Activated CD4-positive, alpha-beta T cell treated with anti-CD3 and anti-CD28 coated beads for 1 hour (primary cell): ENCODE measurements around the gene ARMH1.

Experiments used
- DNase-seq: peaks from one replicate; pipeline ENCODE4 v3.0.0-alpha.2; 2020

Gene ARMH1

GRCh38 chr1:44672254-44672955 lies 2.1 kb upstream of the ARMH1 start:
- DNase-seq = no peak

DNA sequence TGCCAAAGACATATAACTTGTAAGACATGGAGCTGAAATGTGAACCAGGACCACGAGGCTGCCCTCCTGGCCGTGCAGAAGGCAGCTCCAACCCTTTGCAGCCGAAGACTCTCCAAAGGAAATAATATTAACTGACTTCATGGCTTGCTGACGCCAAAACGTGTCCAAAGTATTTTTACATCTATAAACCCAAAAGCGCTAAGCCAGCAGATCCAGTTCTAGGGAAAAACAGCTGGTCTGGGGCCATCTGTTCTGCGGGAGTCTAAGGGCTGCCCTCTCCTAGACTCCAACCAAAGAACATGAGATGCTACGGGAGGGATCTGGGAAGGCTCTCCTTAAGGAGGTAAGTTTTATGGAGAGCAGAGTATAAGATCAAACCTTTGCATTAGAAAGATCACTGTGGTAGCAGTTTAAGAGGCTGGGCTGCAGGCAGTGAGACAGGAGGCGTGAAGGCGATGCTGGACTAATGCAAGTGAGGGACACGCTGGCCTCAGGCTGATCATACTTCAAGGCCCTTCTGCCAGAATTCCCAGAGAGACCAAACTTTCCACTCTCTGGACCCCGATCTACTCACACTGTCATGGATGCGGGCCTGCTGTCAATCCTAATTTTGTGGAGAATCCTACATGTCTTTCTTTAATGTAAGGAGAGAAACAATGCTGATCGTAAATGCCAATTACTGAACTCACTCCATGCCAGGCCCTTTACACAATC lies 1.4 kb upstream of the ARMH1 start:
- DNase-seq = no peak

DNA sequence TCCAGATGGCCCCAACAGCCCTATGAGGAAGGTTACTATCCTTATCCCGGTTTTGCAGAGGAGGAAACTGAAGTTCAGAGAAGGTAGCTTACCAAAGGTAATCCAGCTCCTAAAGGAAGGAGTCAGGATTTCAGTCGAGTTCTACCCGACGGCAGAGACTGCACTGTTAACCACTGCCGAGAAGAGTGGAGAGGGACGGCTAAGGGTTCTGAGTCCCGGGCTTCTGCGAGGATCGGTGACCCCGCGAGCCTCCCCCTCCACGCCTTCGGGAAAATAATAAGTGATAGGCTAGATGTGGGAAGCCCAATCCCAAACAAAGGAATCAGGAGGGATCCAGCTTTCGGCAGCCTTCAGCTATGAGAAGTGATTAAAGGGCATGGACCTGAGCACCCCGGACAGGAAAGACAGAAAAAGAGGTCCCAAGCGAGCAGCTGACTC lies 820 bp upstream of the ARMH1 start:
- DNase-seq = no peak

- DNase-seq = no peak
These were observed 672 bp downstream of the ARMH1 start for GRCh38 chr1:44675186-44675585.

DNA sequence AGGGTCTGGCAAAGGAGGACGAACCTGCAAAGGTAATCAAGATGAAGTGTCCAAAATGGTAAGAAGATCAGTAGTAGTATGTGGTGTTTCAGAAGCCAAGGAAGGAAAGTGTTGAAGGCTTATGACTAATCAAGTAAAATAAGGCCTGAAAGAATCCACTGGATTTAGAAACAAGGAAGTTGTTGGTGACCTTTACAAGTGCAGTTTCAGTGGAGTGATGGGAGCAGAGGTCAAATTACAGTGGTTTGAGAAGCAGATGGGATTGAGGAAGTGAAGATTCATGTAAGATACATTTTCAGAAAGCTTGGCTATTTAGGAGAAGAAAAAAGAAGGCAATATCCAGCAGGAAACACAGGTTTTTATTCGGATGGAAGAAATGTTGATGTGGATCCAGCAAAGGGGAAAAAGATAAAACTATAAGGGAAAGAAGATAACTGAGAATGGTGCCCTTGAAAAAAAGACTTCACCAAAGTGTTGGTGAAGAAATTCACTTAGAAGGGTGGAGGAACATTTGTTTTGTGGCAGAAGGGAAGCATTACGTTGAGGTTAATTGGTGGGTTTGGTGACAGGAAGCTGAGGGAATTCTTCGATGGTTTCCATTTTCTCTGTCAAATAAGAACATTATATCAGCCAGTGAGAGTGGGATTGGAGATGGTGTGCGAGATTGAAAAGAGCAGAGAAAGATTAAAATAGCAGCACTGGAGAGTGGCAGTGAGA lies 2.1 kb downstream of the ARMH1 start:
- no peak for DNase-seq

- DNase-seq = no peak
These were observed 2.8 kb downstream of the ARMH1 start for GRCh38 chr1:44677201-44677766.

DNA sequence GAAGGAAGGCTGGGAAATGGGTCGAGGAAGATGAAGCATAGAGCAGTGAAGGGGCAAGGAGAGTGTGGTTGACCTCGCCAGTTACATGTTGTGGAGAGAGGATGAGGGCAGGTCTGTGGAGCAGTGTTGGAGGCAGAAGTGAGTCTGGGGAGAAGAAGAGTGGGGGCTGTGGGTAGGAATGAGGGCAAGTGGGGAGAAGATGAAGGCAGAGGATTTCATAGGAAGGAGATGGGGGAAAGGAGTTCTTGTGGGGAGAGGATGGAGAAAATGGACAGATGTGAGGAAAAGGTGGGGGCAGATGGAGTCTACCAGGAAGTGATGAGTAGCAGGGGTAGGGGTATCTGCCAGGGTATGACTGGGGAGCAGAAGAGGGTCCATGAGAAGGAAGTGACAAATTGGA lies 3.6 kb downstream of the ARMH1 start:
- no peak for DNase-seq

DNA sequence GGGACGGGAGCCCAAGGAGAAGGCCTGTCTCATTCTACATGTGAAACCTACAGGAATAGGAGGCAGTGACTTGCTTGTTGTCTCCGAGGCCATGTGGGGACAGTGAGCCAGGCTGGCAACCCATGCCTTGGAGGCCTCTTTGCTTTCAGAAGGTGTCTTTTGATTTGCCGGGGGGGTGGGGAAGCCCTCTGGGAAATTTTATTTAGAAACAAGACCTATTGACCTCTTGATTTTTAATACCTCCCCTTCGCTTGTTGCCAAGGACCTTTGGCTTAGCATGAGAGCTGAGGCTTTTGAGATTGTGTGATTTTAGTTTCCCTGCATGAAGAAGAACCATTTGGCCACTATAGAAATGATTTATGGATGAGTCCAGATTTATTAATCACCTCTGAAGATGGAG lies 4.1 kb downstream of the ARMH1 start:
- no peak for DNase-seq

GRCh38 chr1:44679468-44679867 lies 5.0 kb downstream of the ARMH1 start:
- no peak for DNase-seq

DNA sequence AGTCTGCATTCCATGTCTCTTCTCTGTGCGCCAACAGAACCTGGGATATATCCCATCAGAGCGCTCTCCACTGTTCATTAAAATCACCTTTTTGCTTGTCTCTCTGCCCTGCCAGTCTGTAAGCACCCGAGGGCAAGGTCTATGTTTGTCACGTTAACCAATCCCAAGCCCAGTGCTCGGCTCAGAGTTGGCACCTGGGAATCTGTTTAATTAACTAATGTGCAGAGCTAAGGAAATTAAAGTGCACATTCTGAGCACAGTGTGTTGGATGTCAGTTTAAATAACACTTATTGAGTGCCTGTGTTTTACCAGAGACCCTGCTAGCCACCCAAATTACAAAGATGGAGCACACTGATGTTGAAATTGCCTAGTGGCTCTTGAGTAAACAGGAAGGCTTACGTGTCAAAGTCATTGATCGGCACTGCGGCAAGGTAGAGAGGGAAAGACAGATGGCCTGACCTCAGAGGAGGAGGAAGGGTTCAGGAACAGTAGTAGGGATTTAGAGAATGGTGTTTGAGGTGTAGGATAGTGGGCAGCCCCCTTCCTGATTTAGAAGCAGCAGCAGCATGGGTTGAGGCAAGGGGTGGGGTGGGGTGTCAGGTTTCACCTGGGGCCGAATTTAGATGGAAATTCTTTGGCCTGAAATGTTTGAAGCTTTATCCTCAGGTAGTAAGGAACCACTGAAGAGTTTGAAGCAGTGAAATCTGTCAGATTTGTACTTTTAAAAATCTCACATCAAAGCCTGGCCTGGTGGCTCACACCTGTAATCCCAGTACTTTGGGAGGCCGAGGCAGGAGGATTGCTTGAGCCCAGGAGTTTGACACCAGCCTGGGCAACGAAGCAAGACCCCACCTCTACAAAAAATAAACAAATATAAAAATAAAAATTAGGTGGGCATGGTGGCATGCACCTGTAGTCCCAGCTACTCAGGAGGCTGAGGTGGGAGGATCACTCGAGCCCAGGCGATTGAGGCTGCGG lies 7.7 kb downstream of the ARMH1 start:
- no peak for DNase-seq

DNA sequence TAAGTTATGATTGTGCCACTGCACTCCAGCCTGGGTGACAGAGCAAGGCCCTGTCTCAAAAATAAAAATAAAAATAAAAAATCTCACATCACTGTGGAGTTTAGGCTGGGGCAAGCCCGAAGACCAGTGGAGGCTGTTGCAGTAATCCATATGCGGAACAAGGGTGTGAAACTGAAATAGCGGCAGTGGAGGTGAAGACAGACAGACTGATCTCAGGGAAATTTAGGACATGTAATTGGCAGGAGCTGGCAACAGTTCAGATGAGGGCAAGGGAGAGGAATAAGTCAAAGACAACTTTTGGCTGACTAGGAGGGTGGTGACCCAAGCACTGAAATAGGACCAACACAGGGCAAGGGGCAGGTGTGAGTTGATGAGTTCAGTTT lies 8.4 kb downstream of the ARMH1 start:
- no peak for DNase-seq

DNA sequence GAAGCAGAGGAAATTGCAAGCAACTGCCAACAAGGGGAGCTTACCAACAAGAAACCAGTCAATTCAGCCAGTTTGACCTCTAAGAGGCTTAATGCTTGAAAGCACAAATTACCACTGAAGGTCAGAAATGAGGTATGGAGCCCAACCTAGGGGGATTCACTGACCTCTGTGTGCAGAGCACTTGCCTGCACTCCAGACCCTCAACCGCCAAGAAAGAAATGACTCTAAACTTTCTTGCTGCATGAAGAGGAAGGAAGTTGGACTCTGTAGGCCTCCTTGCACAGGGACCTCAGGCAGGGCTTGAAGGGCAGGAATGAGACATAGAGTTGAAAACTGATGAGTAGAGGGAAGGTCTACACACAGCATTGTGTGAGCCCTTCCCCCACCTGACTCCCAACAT lies 10.0 kb downstream of the ARMH1 start:
- DNase-seq = no peak

DNA sequence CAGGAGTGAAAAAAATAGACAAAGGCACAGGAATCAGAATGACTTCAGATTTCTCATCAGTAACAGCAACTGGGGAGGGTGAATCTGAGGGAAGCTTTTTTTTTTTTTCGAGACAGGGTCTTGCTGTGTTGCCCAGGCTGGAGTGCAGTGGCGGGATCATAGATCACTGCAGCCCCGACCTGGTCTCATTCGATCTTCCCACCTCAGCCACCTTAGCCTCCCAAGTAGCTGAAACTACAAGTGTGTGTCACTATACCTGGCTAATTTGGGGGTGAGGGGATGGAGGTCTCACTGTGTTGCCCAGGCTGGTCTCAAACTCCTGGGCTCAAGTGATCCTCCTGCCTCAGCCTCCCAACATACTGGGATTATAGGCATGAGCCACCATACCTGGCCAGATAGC lies 10.7 kb downstream of the ARMH1 start:
- no peak for DNase-seq

DNA sequence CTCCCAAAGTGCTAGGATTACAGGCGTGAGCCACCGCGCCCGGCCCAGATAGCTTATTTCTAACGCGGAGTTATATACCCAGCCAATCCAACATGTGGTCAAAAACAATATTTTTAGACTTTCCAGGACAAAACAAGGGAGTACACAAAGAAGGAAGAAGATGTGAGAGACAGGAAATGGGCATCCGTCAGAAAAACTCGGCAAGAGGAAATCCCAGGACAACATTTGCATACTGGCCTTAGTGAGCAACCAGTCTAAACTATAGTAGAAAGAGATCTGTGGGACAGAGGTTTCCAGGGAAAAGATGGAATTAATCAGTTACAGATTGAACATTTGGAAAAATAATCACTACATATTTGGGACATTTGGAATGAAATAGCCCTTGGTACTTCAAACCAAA lies 11.4 kb downstream of the ARMH1 start:
- no peak for DNase-seq

- no peak for DNase-seq
These were observed 14.4 kb downstream of the ARMH1 start for GRCh38 chr1:44688760-44689446.

- no peak for DNase-seq
These were observed 14.9 kb downstream of the ARMH1 start for GRCh38 chr1:44689447-44689765.

DNA sequence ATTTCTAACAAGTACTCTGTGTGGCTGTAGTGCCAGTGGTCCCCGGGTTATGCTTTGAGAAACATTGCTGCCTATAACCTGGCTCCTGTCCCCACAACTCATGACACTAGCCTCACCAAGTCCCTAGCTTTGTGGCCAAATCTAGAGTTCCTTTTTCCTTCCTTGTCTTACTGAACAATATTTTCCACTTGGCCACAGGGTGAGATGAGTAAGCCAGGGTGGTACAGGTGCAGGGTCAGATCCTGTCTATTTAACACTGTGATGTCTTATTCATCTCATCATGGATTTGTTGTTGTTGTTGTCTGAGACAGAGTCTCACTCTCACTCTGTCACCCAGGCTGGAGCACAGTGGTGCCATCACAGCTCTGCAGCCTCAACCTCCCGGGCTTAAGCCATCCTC lies 18.6 kb downstream of the ARMH1 start:
- DNase-seq = no peak

DNA sequence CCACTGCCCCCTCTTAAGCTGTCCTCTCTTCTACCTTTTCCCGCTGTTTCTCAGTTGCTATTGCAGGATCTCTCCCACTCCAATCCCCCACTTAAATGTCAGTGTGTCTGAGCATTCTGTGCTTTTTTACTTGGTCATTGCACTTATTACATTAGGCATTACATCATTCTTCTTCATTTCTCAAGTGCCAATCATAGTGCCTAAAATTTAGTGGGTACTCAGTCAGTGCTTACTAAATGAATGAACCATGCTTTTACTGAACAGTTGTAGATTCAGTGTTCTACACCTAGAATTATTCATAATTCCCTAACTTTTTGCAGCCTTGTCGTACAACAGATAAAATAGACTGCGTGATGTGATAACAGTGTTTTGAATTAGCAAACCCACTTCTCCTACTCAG lies 19.4 kb downstream of the ARMH1 start:
- DNase-seq = no peak

DNA sequence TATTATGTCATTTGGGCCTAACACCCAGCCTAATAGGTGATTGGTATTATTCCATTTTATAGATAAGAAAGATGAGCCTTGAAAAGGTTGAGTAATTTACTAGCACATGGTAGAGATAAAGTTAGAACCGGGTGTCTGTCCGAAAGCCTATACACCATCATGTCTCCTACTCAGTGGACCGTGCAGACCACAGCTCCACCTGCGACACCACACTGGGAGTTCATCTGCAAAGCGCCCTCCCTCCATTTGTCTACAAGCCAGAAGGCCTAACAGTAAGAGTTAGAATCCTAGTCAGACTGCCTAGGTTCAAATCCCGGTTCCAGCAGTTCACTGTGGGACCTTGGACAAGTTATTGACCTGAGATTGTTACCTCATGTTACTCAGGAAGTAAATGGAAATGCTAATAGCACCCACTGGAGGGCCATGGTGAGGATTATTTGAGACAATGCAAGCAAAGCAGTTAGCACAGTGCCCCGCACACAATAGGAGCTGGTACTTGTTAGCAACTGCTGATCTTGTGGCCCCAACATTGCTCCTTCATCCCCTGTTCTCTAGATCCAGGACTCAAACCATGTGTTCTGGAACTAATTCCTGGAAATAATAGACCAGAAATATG lies 20.5 kb downstream of the ARMH1 start:
- DNase-seq = no peak

DNA sequence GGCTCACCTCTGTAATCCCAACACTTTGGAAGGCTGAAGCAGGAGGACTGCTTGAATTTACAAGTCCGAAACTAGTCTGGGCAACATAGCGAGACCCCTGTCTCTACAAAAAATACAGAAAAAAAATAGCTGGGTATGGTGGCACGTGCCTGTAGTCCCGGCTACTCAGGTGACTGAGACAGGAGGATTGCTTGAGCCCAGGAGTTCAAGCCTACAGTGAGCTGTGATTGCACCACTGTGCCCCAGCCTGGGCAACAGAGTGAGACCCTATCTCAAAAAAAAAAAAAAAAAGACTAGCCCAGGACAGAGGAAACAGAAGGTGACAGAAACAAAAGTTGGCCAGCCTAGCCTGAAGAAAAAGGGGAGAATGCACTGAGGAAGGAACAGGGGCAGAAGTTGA lies 21.2 kb downstream of the ARMH1 start:
- no peak for DNase-seq

DNA sequence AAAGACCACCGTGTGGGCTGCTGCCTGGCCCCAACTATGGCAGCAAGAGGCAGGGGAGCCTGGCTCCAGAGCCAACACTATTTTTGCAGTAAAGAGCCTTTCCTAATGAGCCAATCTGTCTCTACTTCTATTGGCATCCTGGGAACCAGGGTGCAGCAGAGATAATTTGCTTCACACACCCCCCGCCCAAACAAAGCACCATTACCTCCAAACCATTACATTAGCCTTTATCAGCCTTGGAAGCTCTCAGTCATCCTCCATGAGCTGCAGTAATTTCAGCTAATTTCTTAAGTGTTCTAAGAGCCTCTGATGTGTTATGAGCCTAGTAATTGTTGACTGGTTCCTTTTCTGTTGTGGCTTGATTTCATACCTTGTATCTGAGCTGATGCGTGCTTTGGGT lies 21.6 kb downstream of the ARMH1 start:
- no peak for DNase-seq
